ENCODE results near the gene WWOX. TPM values are rescaled to one million over a fixed set of nuclear protein-coding genes. Genes with fewer than 3 reads are reported as not detected.

The WWOX gene
- total and polyA plus RNA-seq, 2 of the 4 experiments (the other 2 are of a cell fraction) = 2.7 to 5.4 TPM

- dilution Hi-C loops (cut with HindIII; ENCODE audit: low sequenced_read_pairs, unreplicated experiment) = no loop called here
Measured at GRCh38 chr16:78715673-78716072, 616.2 kb downstream of the WWOX start.

More at GRCh38 chr16:78715673-78716072, 616.2 kb downstream of the WWOX start:
- TF ChIP-seq CTCF (conservative IDR thresholded peaks at IDR 0.05; ENCODE audit: low read depth, low read length) = no peak
- no peak for TF ChIP-seq SMC3 (IDR thresholded peaks at IDR 0.05; ENCODE audit: low read depth, low read length)
- TF ChIP-seq CHD1 (IDR thresholded peaks at IDR 0.05; ENCODE audit: low read depth, low read length) = no peak
- no peak for TF ChIP-seq USF2 (IDR thresholded peaks at IDR 0.05; ENCODE audit: low read depth, low read length)
- no peak for TF ChIP-seq MAFK (IDR thresholded peaks at IDR 0.05; ENCODE audit: low read depth, low read length)
- no peak for TF ChIP-seq ELK1 (IDR thresholded peaks at IDR 0.05; ENCODE audit: borderline replicate concordance, low read depth, low read length)
- TF ChIP-seq CEBPB (IDR thresholded peaks at IDR 0.05; ENCODE audit: low read depth, low read length) = no peak
- no peak for TF ChIP-seq MXI1 (IDR thresholded peaks at IDR 0.05; ENCODE audit: borderline replicate concordance, low read depth, low read length)
- no peak for TF ChIP-seq RCOR1 (IDR thresholded peaks at IDR 0.05; ENCODE audit: insufficient replicate concordance, low read length)
- ATAC-seq (ENCODE audit: low read depth) (no peak), DNase-seq (no peak)
- no peak overlapping the region for H3K4me3 ChIP-seq (ENCODE audit: insufficient read depth, low read depth, low read length)
- H4K20me1 ChIP-seq (ENCODE audit: insufficient read depth, low read length) = no peaks in the 10 kb centered on the region
- H3K4ac ChIP-seq (ENCODE audit: low read depth, low read length) = no peak overlapping the region
- CTCF ChIA-PET = no interaction called here
- H3K4me2 ChIP-seq (ENCODE audit: low read depth, low read length) = no peak overlapping the region
- H4K8ac ChIP-seq (ENCODE audit: low read depth in 2 of 2, low read length in 2 of 2) = no peak overlapping the region
- WGBS, 2 experiments (ENCODE audit: extremely low coverage in 2 of 2, insufficient read length in 1 of 2) = 20% methylated on average over 1 of the region's 4 CpGs; no CpG with 5 or more reads in 1 of the 2 experiments
- no peaks in the 10 kb centered on the region for H3K9me1 ChIP-seq (ENCODE audit: insufficient read depth, low read length)
- H3K23ac ChIP-seq (ENCODE audit: low read depth, low read length) = no peak overlapping the region
- H3K18ac ChIP-seq (ENCODE audit: low read depth, low read length) = no peak overlapping the region
- no peak overlapping the region for H3K9ac ChIP-seq (ENCODE audit: low read depth, low read length)
- H3K27me3 ChIP-seq (ENCODE audit: control insufficient read depth, insufficient read depth, low read length) = no peaks in the 10 kb centered on the region
- H3K9me3 ChIP-seq (ENCODE audit: control insufficient read depth, insufficient read depth, low read length) = peaks cover 17% of the 10 kb centered on the region
- H3K36me3 ChIP-seq (ENCODE audit: control insufficient read depth, insufficient read depth, low read length) = no peaks in the 10 kb centered on the region
- no peak overlapping the region for H3K56ac ChIP-seq (ENCODE audit: extremely low read depth, insufficient read depth, low read length)
- H4K91ac ChIP-seq (ENCODE audit: insufficient read depth, low read depth, low read length) = no peak overlapping the region
- H2BK15ac ChIP-seq (ENCODE audit: low read depth, low read length) = no peak overlapping the region
- POLR2A ChIA-PET (ENCODE audit: unreplicated experiment) = no interaction called here
- H3K27ac ChIP-seq (ENCODE audit: insufficient read depth, low read length) = no peak overlapping the region
- H3K4me1 ChIP-seq (ENCODE audit: control insufficient read depth, insufficient read depth, low read length) = no peaks in the 10 kb centered on the region
- no peak overlapping the region for H2BK20ac ChIP-seq (ENCODE audit: low read depth, low read length)
- H4K5ac ChIP-seq (ENCODE audit: low read depth, low read length) = no peak overlapping the region
- H2BK120ac ChIP-seq (ENCODE audit: low read depth, low read length) = no peak overlapping the region
- no peak overlapping the region for H2AFZ ChIP-seq (replicated peaks; ENCODE audit: low read length, poor library complexity)
- in situ Hi-C loops (cut with MboI; ENCODE audit: low sequenced_read_pairs) = no loop called here
- intact Hi-C loops (cut with micrococcal nuclease) = no loop called here
- H2BK5ac ChIP-seq (ENCODE audit: low read depth, low read length, poor library complexity, severe bottlenecking) = no peak overlapping the region
- H3K14ac ChIP-seq (replicated peaks; ENCODE audit: low read depth, low read length) = no peak overlapping the region
- no peak overlapping the region for H2AK9ac ChIP-seq (replicated peaks; ENCODE audit: low read depth, low read length, poor library complexity)
- no TSS peak for BruUV-seq (replicated peaks)
- H2AK5ac ChIP-seq (ENCODE audit: low read depth, low read length) = no peak overlapping the region
- no peaks in the 10 kb centered on the region for H3K79me1 ChIP-seq (ENCODE audit: low read depth in 1 of 2, low read length in 2 of 2)
